Endodermal cell (in vitro differentiated cells): Measurements from ENCODE around the gene SMG6. TPM values are rescaled to one million over a fixed set of nuclear protein-coding genes. Genes with fewer than 3 reads are reported as not detected.

Experiments used
- DNase-seq: peaks from one replicate; pipeline ENCODE4 v3.0.0-alpha.2; 2017
- H3K27ac ChIP-seq: 2 replicates; pipeline ENCODE4 v1.5.1; 2013; ENCODE audit warnings: mild to moderate bottlenecking, low read depth, low read length, moderate library complexity
- H3K27me3 ChIP-seq: 2 replicates; pipeline ENCODE4 v1.6.1; 2013; ENCODE audit warnings: mild to moderate bottlenecking, low read length, moderate library complexity; ENCODE audit not compliant: insufficient read depth, control insufficient read depth, poor library complexity, severe bottlenecking
- H3K36me3 ChIP-seq: 2 replicates; pipeline ENCODE4 v1.7.0; 2013; ENCODE audit warnings: mild to moderate bottlenecking, low read length, moderate library complexity; ENCODE audit not compliant: control insufficient read depth, insufficient read depth
- H3K4me1 ChIP-seq: one replicate; pipeline ENCODE4 v1.7.0; 2013; ENCODE audit warnings: low read length; ENCODE audit not compliant: control insufficient read depth, insufficient read depth
- H3K4me3 ChIP-seq: 2 replicates; pipeline ENCODE4 v1.5.1; 2013; ENCODE audit warnings: mild to moderate bottlenecking, low read length, moderate library complexity
- H3K9ac ChIP-seq: 2 replicates; pipeline ENCODE4 v1.6.1; 2013; ENCODE audit warnings: mild to moderate bottlenecking, low read length, moderate library complexity; ENCODE audit not compliant: poor library complexity, severe bottlenecking; ENCODE audit errors: extremely low read depth
- H3K9me3 ChIP-seq: 2 replicates; pipeline ENCODE4 v1.6.1; 2013; ENCODE audit warnings: mild to moderate bottlenecking, low read length, moderate library complexity; ENCODE audit not compliant: control insufficient read depth
- H3K27ac Mint-ChIP-seq: 2 replicates; pipeline ENCODE4 v1.8.0; 2020; ENCODE audit warnings: mixed read lengths
- H3K27me3 Mint-ChIP-seq: 2 replicates; pipeline ENCODE4 v1.8.0; 2021; ENCODE audit warnings: mild to moderate bottlenecking, mixed read lengths; ENCODE audit not compliant: insufficient read depth
- H3K36me3 Mint-ChIP-seq: 2 replicates; pipeline ENCODE4 v1.8.0; 2020; ENCODE audit warnings: low read depth, mixed read lengths
- H3K4me1 Mint-ChIP-seq: 2 replicates; pipeline ENCODE4 v1.8.0; 2020; ENCODE audit warnings: mixed read lengths
- H3K4me3 Mint-ChIP-seq: 2 replicates; pipeline ENCODE4 v1.8.0; 2020; ENCODE audit warnings: mild to moderate bottlenecking, moderate library complexity, mixed read lengths
- H3K9me3 Mint-ChIP-seq: 2 replicates; pipeline ENCODE4 v1.8.0; 2020; ENCODE audit warnings: mild to moderate bottlenecking, mixed read lengths
- WGBS, 2 experiments: methylation state at CpG; one replicate each; pipeline versions ENCODE4 v1.1.5 to v1.1.7; 2013; ENCODE audit warnings: missing lambda C conversion rate in 2 of 2, mixed read lengths in 1 of 2; ENCODE audit not compliant: insufficient coverage in 1 of 2, insufficient read length in 1 of 2; 5-methylcytosine and 5-hydroxymethylcytosine counted together
- total RNA-seq, 2 donors: library from RNA; stranded (reverse); fragmentation: NEBNext Ultra II Directional in 1 of 2; extraction: Animal tissue kit (Norgen Biotek cat#: 25700) in 1 of 2; gene quantifications; 2 replicates in 1 of 2; 3 replicates in 1 of 2; pipeline ENCODE4 v1.2.1, GENCODE V29; 2021
- TF ChIP-seq, protein P1 (sequence below): fragments of 200-600 bp; sonication (generic); conservative IDR thresholded peaks from 2 replicates; pipeline ENCODE4 v1.5.0; 2021; ENCODE audit warnings: antibody characterized with exemption, mild to moderate bottlenecking

SMG6 gene
- total RNA-seq, 2 donors from 2014 or later = 44.3 to 56.7 TPM

DNA sequence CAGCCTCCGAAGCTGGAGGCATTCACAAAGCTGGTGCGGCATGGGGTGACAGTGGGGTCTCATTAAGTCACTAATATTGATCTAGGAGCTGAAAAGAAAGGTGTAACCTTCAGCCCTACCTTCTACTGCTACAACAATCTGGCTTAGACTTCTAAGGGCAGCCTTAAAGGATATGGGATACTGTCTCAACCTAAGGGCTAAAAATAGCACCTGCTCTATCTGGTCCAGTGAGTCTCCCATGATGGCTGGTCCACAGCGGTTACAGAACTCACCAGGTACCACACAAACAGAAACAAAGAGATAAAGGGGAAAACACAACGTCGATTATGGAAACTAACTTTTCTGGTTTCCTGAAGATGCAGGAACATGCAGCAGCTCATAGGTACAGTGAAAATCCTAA is 115.8 kb downstream of the SMG6 start:
- Mint-ChIP-seq H3K4me3 (no peak overlapping the region), H3K9me3 (no peaks in the 10 kb centered on the region), H3K27ac (peak overlapping the region; percentile 15), H3K36me3 (peaks cover 61% of the 10 kb centered on the region), H3K4me1 (peaks cover 42% of the 10 kb centered on the region), H3K27me3 (no peaks in the 10 kb centered on the region)
- H3K27ac ChIP-seq = no peak overlapping the region
- peaks cover 70% of the 10 kb centered on the region for H3K36me3 ChIP-seq
- TF ChIP-seq, protein P1, sequence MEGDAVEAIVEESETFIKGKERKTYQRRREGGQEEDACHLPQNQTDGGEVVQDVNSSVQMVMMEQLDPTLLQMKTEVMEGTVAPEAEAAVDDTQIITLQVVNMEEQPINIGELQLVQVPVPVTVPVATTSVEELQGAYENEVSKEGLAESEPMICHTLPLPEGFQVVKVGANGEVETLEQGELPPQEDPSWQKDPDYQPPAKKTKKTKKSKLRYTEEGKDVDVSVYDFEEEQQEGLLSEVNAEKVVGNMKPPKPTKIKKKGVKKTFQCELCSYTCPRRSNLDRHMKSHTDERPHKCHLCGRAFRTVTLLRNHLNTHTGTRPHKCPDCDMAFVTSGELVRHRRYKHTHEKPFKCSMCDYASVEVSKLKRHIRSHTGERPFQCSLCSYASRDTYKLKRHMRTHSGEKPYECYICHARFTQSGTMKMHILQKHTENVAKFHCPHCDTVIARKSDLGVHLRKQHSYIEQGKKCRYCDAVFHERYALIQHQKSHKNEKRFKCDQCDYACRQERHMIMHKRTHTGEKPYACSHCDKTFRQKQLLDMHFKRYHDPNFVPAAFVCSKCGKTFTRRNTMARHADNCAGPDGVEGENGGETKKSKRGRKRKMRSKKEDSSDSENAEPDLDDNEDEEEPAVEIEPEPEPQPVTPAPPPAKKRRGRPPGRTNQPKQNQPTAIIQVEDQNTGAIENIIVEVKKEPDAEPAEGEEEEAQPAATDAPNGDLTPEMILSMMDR = no peak
- peaks cover 18% of the 10 kb centered on the region for H3K4me1 ChIP-seq
- no peak overlapping the region for H3K9ac ChIP-seq
- DNase-seq = no peak
- 85 to 93% methylated on average over 3 to 5 of the region's 5 CpGs for whole genome bisulfite sequencing, 2 experiments
- H3K27me3 ChIP-seq = no peaks in the 10 kb centered on the region
- H3K4me3 ChIP-seq = no peak overlapping the region
- H3K9me3 ChIP-seq = no peaks in the 10 kb centered on the region

GRCh38 chr17:2186937-2187336 is 116.6 kb downstream of the SMG6 start:
- peaks cover 70% of the 10 kb centered on the region for H3K36me3 ChIP-seq
- DNase-seq = no peak
- H3K9ac ChIP-seq = no peak overlapping the region
- Mint-ChIP-seq H3K27ac (no peak overlapping the region), H3K4me1 (peaks cover 48% of the 10 kb centered on the region), H3K4me3 (no peak overlapping the region), H3K36me3 (peaks cover 62% of the 10 kb centered on the region), H3K9me3 (no peaks in the 10 kb centered on the region), H3K27me3 (no peaks in the 10 kb centered on the region)
- H3K9me3 ChIP-seq = no peaks in the 10 kb centered on the region
- no peaks in the 10 kb centered on the region for H3K27me3 ChIP-seq
- TF ChIP-seq, protein P1 = no peak
- 96 to 100% methylated on average over 4 of the region's 4 CpGs for WGBS, 2 experiments
- H3K4me1 ChIP-seq = peaks cover 20% of the 10 kb centered on the region
- H3K4me3 ChIP-seq = no peak overlapping the region
- no peak overlapping the region for H3K27ac ChIP-seq

- H3K4me1 Mint-ChIP-seq = peaks cover 37% of the 10 kb centered on the region
- Histone ChIP-seq H3K27me3 (no peaks in the 10 kb centered on the region), H3K9me3 (no peaks in the 10 kb centered on the region), H3K36me3 (peaks cover 70% of the 10 kb centered on the region), H3K4me3 (no peak overlapping the region), H3K9ac (no peak overlapping the region), H3K27ac (no peak overlapping the region), H3K4me1 (peaks cover 20% of the 10 kb centered on the region)
- 88 to 94% methylated on average over 12 to 18 of the region's 19 CpGs for WGBS, 2 experiments
- TF ChIP-seq, protein P1 = no peak
- no peak for DNase-seq
- peak overlapping the region; percentile 20 for H3K27ac Mint-ChIP-seq
- no peaks in the 10 kb centered on the region for H3K27me3 Mint-ChIP-seq
- no peaks in the 10 kb centered on the region for H3K9me3 Mint-ChIP-seq
- peaks cover 68% of the 10 kb centered on the region for H3K36me3 Mint-ChIP-seq
- H3K4me3 Mint-ChIP-seq = no peak overlapping the region
Measured at GRCh38 chr17:2184993-2185931, 118.3 kb downstream of the SMG6 start.
